Measurements from ENCODE around the gene ZNF232.

- TF ChIP-seq ZFX (IDR thresholded peaks at IDR 0.05): no peak
- no peak for TF ChIP-seq RAD21 (IDR thresholded peaks at IDR 0.05; ENCODE audit: low read depth)
- no peak for TF ChIP-seq FOSL1 (IDR thresholded peaks at IDR 0.05; ENCODE audit: low read depth)
- no peak for TF ChIP-seq REST (IDR thresholded peaks at IDR 0.05; ENCODE audit: low read depth)
- TF ChIP-seq CTCF (IDR thresholded peaks at IDR 0.05 in 2 of 3, conservative IDR thresholded peaks at IDR 0.05 in 1 of 3; ENCODE audit: borderline replicate concordance in 1 of 3, insufficient read depth in 1 of 3, low read depth in 2 of 3, low read length in 2 of 3): no peak
- TF ChIP-seq CEBPB (IDR thresholded peaks at IDR 0.05; ENCODE audit: low read depth): no peak
- no peak for TF ChIP-seq EZH2 (IDR thresholded peaks at IDR 0.05)
- no peak for TF ChIP-seq YY1 (IDR thresholded peaks at IDR 0.05; ENCODE audit: extremely low read depth, insufficient replicate concordance, low read depth, low read length)
- no peak for TF ChIP-seq MAX (IDR thresholded peaks at IDR 0.05)
- no peak for TF ChIP-seq EGR1 (IDR thresholded peaks at IDR 0.05; ENCODE audit: low read depth)
- no peak for TF ChIP-seq CBX3 (IDR thresholded peaks at IDR 0.05; ENCODE audit: low read depth)
Measured at GRCh38 chr17:5068236-5068635, 43.4 kb downstream of the ZNF232 start.

All from HCT116 (cell line).